ENCODE data around the gene AK3.
A peak's percentile ranks its signal among the peaks of the same experiment; 100 is the strongest.

AK3 gene

DNA sequence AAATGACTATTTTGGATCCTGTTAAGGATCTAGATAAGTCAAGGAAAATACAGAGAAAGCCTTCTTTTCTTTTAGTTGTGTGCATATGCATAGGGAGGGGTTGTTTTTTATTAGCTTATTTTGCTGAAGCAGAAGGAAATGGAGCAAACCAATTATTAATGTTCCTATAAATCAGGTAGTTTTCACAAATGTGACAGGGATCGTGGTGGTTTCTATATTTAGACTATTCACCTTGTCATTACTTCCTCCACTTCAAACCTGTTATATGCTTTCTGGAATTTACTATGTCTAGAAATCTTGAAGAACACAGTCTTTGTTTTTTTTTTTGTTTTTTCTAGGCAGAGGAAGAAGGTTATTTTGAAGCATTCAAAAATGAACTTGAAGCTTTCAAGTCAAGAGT is 39.5 kb downstream of the AK3 start:
- DNase-seq = no peak

DNA sequence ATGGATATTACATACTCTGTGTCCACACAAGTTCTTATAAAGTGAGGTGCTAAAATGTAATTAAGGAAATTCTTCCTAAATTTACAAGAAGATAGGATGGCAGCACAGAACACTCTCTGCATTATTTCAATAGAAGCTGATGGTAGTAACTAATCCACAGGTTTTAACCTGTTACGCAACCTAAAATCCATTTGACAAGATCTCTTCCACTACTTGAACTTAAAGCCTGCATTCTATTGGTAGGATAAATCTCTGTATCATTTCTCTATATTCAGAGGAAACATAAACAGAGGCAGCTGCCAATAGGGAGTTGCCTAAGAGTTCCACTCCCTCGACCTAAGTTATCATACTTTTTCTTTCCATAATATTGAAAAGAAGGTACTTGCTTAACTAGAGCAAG is 40.1 kb downstream of the AK3 start:
- DNase-seq = no peak

DNA sequence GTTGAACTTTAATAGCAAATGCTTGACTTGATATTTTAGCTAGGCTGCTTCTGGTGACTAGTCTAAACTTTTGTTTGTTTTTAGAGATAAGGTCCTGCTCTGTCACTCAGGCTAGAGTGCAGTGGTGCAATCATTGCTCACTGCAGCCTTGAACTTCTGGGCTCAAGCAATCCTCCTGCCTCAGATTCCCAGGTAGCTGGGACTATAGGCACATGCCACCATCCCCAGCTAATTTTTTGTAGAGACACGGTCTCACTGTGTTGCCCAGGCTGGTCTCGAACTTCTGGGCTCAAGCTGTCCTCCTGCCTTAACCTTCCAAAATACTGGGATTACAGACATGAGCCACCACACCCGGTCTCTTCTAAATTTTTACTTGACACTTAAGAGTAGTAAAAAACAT is 40.9 kb downstream of the AK3 start:
- peak; percentile 37 for DNase-seq

DNA sequence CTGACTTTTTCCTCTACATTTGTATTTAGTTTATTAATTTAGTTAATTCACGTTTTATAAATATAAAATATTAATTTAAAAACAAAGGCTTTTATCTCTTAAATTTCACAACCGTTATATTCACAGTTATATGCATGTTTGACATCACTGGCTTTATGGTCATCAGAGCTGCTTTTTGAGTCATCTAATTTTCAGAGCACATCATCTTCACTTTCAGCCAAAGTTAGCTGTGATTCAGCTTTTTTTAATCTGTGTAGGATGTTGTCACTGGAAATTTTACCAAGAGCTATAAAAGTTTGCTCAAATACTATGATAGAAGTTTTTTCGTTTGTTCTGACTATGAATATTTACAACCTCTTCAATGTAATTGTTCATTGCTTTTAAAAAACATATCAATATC is 49.2 kb downstream of the AK3 start:
- no peak for DNase-seq

DNA sequence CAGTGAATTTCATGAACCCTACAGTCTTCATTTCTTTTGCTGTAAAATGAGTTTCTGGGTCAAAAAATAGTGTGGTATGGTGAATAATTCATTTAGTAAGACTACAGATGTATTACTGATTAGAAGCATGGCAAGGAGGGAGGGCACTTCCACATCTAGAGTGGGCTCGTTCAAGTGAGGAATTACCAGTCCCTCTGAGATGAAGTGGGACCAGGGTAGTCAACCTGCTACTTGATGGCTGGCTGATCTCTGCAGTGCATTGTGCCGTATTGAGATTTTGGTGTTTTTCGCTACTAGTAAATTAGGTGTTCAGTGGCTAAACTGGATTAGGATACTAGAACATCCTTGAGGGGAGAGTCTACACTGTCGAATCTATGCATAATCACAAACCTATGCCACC is 50.9 kb downstream of the AK3 start:
- DNase-seq = no peak

DNA sequence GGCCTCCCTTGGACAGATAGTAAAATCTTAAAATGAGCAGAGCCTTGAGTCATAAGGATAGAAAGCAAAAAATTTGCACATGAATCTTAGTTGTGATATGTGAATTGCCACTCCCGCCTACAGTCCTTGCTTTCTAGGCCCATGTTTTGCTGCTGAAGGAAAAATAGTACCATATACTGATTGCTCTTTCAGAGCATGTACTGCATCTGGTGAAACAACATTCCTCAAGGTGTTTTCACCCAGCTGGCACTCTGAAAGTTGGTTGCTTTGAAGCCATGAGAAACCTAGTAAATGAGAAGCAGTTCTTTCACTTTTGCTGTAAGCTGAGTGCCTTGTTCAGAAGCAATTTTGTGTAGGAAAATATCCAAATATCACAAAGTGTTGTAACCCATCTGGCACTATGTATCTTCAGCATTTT is 51.3 kb downstream of the AK3 start:
- no peak for DNase-seq

DNA sequence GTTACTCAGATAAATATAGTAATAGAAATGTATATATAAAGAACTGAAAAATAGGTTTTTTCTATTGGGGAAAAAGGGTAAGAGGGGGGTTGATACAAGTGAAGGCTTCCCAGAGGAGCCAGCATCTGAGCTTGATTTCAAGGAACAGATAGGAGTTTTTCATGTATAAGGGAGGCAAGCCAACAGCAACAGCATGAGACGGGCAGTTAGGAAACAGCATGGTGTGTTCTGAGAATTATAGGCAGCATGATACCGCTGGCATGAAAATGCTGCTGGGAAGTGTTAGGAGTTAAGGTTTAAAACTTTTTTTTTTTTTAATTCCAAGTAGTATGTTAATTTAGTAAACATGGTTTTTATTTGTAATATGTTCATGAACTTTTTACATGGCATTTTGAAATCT is 52.0 kb downstream of the AK3 start:
- no peak for DNase-seq

DNA sequence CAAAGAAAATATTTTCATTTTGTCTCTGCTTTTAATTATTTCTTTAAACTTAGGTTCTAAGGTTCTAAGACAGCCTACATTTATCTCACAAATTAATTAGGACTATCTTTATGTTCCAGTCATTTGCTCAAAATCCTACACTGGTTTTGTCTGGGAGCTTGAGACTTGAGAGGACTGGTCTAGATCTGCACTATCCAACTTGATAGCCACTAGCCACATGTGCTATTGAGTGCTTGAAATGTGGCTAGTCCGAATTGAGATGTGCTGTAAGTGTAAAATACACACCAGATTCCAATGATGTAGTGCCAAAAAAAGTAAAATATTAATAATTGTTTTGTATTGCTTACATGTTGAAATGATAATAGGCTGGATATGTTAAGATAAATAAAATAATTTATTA is 54.4 kb downstream of the AK3 start:
- DNase-seq = no peak

DNA sequence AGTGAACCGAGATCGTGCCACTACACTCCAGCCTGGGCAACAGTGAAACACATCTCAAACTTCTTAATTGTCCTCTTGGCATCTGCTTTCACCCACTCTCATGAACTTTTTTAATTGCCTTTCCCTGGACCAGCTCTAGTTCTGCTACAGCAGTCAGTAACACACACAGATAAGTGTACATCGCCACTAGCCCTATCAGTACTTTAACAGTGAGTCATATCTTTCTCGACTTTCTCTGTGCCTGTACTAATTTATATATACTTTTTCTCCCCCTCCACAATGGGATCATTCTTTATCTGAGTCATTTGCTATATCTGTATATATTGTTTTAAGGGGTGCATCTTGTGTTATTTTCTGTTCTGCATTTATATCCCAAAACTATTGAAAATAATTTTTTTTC is 54.9 kb downstream of the AK3 start:
- DNase-seq = peak; percentile 70

DNA sequence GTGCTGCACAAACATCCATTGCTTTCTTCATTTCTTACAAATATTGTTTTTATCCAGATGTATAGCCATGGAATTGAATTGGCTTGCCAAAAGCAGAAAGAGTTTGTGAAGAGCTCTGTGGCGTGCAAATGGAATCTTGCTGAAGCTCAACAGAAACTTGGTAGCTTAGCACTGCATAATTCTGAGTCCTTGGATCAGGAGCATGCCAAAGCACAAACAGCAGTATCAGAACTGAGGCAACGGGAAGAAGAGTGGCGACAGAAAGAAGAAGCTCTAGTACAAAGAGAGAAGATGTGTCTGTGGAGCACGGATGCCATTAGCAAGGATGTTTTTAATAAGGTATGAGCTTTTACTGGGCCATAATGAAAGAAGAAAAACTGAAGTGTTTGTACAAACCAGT is 56.2 kb downstream of the AK3 start:
- no peak for DNase-seq

DNA sequence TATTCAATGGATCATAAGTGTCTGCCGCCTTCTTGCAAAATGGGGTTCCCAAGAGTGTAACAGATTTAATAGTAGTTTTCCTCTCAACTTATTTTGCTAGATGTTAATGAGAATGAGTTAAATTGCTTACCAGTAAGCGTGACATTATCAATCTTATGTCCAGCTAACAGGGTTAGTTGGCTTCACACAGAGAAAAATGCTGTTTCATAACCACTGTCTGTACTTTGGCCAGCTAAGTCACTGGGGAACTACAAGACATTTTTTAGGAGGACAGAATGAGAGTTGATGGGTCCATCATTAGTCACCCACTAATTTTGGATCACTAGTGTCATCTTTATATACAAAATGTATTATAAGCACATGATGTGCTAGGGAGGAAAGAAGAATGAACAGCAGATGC is 60.3 kb downstream of the AK3 start:
- DNase-seq = peak; percentile 36

DNA sequence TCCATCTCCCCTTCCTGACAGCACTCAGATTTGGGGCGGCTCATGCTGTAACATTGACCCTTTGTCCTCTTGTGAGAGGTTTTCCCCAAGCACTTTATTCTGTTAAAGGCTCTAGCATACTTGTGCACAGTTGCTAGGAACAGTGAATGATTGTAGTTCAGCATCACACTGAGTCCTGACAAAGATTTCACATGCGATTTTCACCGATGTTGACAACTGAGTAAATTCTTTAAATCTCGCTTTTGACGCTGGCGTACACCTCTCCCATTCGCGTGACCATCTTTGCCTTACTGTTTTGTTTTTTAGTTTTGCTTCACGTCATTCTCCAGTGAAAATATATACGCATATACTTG is 60.9 kb downstream of the AK3 start:
- DNase-seq = no peak

DNA sequence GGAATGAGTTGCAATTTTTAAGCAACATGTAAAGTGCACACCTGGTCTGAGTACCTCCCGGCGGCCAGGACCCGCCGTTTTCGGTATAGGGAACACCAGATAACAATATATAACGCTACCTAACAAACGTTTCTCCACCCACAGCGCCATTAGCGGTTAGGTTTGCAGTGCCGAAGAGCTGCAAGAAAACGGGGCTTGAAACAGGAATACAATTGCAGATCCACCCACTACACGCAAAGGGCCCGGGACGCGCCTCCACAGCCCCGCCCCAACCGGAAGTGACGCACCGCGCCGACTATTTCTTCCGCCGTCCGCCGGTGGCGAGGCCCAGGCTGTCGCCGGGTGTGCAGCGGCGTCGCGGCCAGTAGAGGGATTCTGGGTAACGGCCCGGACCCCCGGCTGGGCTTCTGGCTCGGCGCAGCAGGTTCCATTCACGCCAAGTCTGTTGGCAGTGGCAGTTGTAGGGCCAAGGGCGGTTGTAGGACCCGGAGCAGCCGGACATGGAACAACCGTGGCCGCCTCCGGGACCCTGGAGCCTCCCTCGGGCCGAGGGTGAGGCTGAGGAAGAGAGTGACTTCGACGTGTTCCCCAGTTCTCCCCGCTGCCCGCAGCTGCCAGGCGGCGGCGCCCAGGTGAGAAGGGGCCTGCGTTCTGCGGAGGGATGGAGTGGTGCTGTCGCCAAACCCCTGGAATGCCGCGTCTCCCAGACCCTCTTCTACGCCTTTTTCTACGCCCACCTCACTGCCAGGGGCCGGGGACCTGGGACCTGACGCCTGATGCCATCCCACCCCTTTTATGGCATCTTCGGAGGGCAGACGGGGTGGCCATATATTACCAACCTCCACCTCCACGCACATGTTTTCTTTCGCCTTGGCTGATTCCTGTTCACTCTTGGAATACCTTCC is 61.5 kb downstream of the AK3 start, which contains the start of gene CDC37L1:
CDC37L1 (plus strand) TSS at position 302 of the 905 bp plus-strand sequence; CDS start at position 501, 199 bp downstream.
- DNase-seq = peak; percentile 98

DNA sequence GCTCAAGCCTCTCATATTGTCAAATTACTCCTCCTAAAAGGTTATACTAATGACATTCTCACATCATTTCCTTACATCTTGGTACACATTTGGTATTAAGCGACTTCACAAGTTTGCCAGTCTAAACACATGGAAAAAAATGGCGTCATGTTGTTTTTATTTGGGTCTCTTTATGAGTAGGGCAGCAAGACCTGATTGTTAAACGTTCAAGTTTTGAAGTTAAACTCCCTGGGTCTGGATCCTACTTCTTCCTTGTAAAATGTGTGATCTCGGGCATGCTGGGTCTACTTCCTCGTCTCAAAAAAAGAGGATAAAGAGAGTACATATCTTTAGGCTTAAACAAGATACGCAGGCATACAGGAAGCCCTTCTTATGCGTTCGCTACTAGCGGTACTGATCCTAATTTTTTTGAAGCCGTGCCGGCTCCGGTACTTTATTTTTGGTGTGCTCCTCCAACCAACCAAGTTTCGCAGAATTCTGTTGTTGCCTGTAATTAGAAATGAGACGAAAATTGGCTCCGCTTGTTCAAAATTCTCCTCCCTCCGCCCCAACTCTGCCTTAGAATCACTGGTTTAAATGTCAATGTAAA is 62.2 kb downstream of the AK3 start:
- DNase-seq = peak; percentile 74

DNA sequence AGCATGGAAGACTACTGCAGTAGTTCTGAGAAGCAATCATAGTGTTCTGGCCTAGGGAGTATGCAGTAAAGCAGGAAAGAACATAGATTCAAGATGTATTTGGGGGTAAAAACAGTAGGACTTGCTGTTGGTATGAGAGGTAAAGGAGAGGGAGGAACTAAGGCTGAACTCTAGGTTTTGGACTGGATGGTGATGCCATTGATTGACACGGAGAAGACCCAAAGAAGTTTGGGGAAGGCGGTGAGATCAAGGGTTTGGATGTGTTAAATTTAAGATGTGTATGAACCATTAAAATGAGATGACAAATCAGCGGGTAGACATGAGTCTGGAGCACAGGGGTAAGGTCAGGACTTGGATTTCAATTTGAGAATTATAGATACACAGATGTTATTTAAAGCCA is 63.6 kb downstream of the AK3 start:
- DNase-seq = no peak

DNA sequence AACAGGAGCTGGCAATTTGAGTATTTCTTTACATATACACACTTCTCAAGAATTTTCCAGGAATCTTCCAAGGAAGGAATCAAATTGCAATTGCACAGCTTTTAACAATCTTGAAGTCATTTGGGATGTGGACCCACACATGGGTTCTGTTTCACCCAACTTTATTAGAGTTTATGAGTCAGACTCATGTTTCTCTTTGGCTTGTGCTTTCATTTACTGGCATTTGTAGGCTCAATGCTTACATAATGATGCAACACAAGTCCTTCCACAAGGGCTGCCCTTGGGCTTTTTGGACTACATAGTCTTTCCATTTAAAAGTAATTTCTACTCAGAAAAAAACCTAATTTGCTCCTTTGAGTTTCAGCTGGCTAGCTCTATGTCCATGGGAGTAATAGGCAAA is 66.2 kb downstream of the AK3 start:
- DNase-seq = no peak

DNA sequence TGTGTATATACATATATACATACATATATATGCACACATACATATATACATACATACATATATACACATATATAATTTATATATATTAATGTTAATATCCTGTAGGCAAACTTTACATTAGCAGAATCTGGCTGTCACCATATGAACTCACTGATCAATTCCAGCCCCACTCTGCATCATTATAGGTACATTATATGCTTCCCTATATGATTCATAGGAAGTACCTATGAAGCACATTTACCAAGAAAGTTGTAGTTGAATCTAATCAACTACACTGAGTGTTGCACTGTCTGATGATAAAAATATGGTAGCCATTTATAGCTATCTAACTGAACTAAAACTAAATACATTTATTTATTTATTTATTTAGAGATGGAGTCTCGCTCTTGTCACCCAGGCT is 69.3 kb downstream of the AK3 start:
- no peak for DNase-seq

DNA sequence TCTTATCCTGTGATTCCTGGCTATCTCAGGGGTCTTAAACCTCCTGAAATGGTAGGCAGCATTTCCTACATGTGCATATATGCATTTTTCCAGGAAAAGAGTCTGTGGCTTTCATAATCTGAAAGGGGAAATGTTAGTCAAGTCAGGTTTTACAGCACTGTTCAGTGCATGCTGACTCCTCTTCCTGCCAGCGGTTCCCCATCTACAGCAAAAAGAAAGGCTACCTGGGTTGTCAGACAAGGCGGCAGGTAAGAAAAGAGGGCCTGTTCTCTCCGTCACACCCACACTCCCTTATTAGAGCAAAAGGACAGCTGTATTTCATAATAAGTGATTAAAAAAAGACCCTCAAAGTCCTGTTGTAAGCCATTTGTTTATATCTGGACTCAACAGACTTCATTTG is 70.4 kb downstream of the AK3 start:
- DNase-seq = peak; percentile 38

DNA sequence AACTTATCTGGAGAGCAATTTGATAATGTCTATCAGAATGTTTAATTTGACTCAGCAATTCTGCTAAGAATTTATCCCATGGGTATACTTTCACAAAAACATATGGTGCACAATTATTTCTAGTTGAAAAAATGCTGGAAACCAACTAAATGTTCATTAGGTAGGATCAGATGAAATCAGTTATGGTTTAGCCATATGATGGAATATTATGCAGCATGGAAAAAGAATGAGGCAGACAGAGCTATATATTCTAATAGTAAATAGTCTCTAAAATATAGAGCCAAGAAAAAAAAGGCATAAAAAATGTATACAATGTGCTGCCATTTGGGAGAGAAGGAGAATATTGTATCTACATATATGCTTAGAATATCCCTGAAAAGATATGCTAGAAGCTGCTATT is 71.1 kb downstream of the AK3 start:
- no peak for DNase-seq

DNA sequence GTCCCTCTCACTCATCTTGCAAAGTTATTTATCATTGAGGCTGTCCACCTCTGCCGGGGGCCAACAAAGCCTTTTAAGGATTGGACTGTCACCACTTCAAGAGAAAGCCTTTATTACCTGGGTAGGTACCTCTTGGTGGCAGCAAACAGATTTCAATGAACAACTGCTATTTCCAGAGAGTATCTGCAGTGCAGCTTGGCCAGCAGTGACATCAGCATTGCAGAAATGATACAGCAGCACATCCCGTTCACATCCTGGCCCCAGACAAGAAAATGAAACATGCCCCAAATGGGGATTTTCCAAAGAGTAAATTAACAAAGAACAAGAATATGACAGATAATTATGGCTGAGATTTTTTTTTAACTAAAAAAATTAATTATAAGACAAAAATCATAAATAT is 72.4 kb downstream of the AK3 start:
- no peak for DNase-seq

DNA sequence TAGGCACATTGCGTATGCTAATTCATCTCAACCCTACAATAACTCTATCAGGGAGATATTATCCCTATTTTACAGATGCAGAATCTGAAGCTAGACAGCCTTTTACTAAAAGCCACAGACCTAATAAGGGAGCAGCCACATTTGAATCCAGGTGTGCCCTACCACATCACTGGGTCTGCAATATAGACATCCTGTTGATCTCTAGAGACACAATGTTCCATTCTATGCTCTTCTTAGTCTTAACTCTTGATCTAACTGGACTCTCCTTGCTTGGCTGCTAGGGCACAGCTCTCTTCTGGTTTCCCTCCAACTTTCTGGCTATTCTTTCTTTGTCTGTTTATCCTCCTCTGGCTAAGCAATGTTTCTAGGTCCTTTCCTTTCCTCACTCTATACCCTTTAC is 73.3 kb downstream of the AK3 start:
- DNase-seq = no peak

DNA sequence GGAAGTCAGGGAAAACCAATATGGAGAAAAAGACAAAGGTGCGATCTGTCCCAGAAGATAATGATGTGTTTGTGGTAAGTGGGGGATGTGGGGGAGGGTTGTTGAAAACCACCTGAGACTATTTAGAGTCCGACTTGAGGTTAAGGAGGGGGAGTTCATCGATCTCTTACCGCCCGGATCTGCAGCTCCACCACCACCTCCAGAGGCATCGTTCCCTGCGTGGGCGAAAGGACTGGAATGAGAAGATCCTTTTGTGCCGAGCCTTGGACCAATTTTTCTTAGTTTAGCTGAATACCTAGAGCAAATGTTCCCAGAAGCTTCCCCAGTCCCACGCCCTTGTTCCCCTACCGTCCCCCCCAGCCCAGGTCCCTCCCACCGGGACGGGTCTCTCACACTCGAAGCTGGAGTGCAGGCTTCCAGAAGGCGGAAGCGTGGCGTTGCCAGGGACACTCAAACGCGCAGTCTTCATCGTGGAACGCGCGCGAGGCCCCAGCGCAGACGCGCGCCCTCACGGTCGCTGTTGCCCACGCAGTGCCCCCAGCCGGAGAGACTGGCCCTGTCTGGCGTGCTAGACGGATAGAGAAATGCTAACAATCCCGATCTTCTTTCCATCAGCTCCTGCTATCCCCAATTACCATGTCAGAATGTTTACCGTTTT is 74.8 kb downstream of the AK3 start, which contains the start of gene SPATA6L:
SPATA6L (minus strand) TSS at position 439 of the 658 bp plus-strand sequence; CDS start at position 209, 230 bp downstream.
- DNase-seq = peak; percentile 81

DNA sequence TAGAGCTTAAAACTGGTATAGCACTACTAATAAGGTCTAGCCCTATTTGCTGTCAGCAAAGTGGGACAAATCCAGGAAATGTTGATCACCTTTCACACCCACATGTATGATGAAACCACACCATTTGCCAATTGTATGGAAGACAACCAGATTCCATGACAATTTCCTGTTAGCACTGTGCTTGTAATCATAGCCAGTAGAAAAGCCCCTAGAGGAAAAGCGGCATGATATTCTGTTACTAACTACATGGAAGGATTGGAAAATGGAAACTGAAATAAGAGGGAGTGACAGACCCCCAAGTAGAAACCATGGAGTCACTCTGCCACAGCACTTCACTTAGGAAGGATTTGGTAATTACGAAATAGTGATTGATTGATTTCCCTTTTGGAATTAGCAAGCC is 75.6 kb downstream of the AK3 start:
- DNase-seq = no peak

DNA sequence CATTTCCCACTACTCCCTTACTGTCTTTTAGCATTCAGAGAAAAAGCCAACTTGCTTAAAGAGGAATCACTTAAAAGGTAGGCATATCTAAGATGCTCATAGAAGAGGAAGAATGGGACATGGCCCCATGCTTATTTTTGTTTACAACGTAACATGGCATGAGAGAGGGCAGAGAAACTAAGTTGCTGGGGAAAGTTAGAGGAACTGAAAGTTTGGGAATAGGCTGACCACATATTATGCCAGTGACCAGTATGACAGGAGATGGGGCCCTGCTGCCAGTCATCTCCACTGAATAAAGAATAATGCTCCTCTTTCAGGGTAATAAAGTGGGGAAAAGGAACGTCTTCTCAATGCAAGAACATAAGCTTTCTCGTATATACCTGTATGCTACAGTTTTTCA is 77.0 kb downstream of the AK3 start:
- no peak for DNase-seq
